Panc1 (cell line): Measurements from ENCODE around the gene ZNF678. TPM values are rescaled to one million over a fixed set of nuclear protein-coding genes. Genes with fewer than 3 reads are reported as not detected.

Experiments
- ATAC-seq: fragments of 200-7000 bp; cut with Tn5 transposase; 2 replicates; pipeline ENCODE4 v1.9.1; 2020; ENCODE audit warnings: mild to moderate bottlenecking, moderate library complexity
- BruUV-seq: library from RNA; stranded (reverse); fragments of 400-500 nt; replicated peaks from 2 replicates; lab custom pipeline; 2021; lab: Mats Ljungman, UMichigan
- CTCF ChIA-PET: fragments of 300-600 bp; sonication (Branson Sonifier 250); formaldehyde crosslinking; loops from one replicate; lab custom pipeline; 2022; ENCODE audit warnings: antibody characterized with exemption; lab: Charles Lee
- POLR2A ChIA-PET: fragments of 300-600 bp; sonication (Branson Sonifier 250); formaldehyde crosslinking; loops from one replicate; lab custom pipeline; 2022; ENCODE audit warnings: antibody characterized with exemption; lab: Charles Lee
- DNase-seq: peaks from one replicate; pipeline ENCODE4 v3.0.0-alpha.2; 2010; ENCODE audit warnings: low read depth, low spot score
- H3K27ac ChIP-seq: 2 replicates; pipeline ENCODE4 v1.5.1; 2011; ENCODE audit warnings: mild to moderate bottlenecking, low read length, inconsistent platforms
- H3K27me3 ChIP-seq: fragments of 200-500 bp; sonication (Bioruptor generic); 2 replicates; pipeline ENCODE4 v1.6.0; 2014; ENCODE audit warnings: low read length, inconsistent platforms; ENCODE audit not compliant: control insufficient read depth, insufficient read depth
- H3K36me3 ChIP-seq: fragments of 200-500 bp; sonication (Bioruptor generic); 2 replicates; pipeline ENCODE4 v1.5.1; 2014; ENCODE audit warnings: inconsistent platforms, mild to moderate bottlenecking, low read length, moderate library complexity; ENCODE audit not compliant: control insufficient read depth, insufficient read depth
- H3K4me1 ChIP-seq: 2 replicates; pipeline ENCODE4 v1.5.1; 2011; ENCODE audit warnings: inconsistent platforms, mild to moderate bottlenecking, low read length, moderate library complexity; ENCODE audit not compliant: control insufficient read depth, insufficient read depth
- H3K4me3 ChIP-seq, 2 experiments: 2 replicates each; pipeline ENCODE4 v1.5.1; 2011 to 2012; ENCODE audit warnings: low read depth in 2 of 2, low read length in 2 of 2, mild to moderate bottlenecking in 2 of 2, inconsistent platforms in 1 of 2, moderate library complexity in 1 of 2
- H3K9me3 ChIP-seq: fragments of 200-500 bp; sonication (Bioruptor generic); 2 replicates; pipeline ENCODE4 v1.5.1; 2014; ENCODE audit warnings: low read depth, mild to moderate bottlenecking, inconsistent platforms, low read length, moderate library complexity; ENCODE audit not compliant: control insufficient read depth, insufficient read depth
- POLR2AphosphoS5 ChIP-seq: IDR thresholded peaks from 2 replicates; pipeline ENCODE4 v1.6.1; 2012; ENCODE audit warnings: mild to moderate bottlenecking, low read depth, low read length, moderate library complexity
- SIN3A ChIP-seq: IDR thresholded peaks from 2 replicates; pipeline ENCODE4 v1.6.1; 2012; ENCODE audit warnings: low read depth, mild to moderate bottlenecking, low read length, moderate library complexity, borderline replicate concordance; ENCODE audit not compliant: insufficient read depth
- TCF7L2 ChIP-seq: IDR thresholded peaks from 2 replicates; pipeline ENCODE4 v1.6.1; 2011; ENCODE audit warnings: mild to moderate bottlenecking, low read depth, low read length, inconsistent platforms
- in situ Hi-C: cut with HindIII; loops from 2 replicates; pipeline ENCODE4 v1.10.0; 2016; ENCODE audit warnings: low sequenced_read_pairs, low pct_unique_long_range_greater_than_20kb
- intact Hi-C: fragments of 100-400 bp; cut with micrococcal nuclease; formaldehyde crosslinking; loops from one replicate; pipeline ENCODE4 v1.10.0; 2022; ENCODE audit not compliant: unreplicated experiment
- total RNA-seq: library from RNA; stranded (reverse); gene quantifications from one replicate; pipeline ENCODE4 v1.2.1, GENCODE V29; 2021; ENCODE audit not compliant: unreplicated experiment
- TF ChIP-seq, protein P1 (sequence below), 2 experiments: IDR thresholded peaks; 2 replicates each; pipeline ENCODE4 v1.6.1; 2011 to 2012; ENCODE audit warnings: low read depth in 2 of 2, control low read depth in 1 of 2, low read length in 1 of 2, mild to moderate bottlenecking in 1 of 2, moderate library complexity in 1 of 2; ENCODE audit not compliant: insufficient read depth in 1 of 2
- TF ChIP-seq, protein P2 (sequence below): fragments of 450-650 bp; IDR thresholded peaks from 2 replicates; pipeline ENCODE4 v1.5.1; 2017; ENCODE audit warnings: mild to moderate bottlenecking

ZNF678 gene
- total RNA-seq, 1 experiment from 2014 or later, result 8.0 TPM

DNA sequence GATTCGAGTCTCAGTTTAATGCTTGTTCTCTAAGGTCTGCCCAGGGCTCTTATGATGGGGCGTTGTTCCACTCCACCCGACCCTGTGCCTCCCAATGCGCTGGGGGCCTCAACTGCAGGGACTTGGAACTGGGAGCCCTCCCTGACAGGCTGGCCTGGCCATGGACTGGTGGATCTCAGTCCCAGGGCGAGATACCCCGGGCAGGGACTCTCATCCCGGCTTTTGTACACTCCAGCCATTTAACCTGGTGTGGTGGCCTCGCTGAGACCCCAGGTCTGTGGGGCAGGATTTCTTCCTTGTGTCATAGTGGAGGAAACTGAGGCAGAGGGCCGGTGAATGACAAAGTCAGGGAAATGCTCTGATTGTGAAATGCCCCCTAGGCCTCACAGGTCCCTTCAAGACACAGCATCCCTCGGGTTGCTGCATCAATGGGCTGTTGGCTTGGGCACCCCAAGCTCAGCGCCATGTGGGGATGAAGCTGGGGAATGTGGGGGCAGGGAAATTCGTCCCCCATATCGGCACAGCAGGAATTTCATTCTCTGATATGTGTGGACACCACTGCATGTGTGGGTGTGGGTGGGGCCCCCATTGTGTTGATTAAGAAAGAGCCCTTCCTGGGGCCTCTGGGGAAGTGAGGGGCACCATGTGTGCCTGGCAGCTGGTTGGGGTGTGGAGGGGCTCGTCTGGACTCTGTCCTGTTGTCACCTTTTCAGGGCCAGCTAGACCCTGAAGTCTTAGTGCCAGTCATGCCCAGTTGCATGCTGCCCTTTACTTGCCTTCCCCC, 19.9 kb upstream of the ZNF678 start:
- ChIA-PET POLR2A (no interaction called here), CTCF (no interaction called here)
- ATAC-seq, result no peak
- Histone ChIP-seq H3K36me3 (no peaks in the 10 kb centered on the region), H3K27me3 (no peaks in the 10 kb centered on the region), H3K27ac (peak overlapping the region; percentile 89), H3K4me3 (no peak overlapping the region), H3K9me3 (no peaks in the 10 kb centered on the region), H3K4me1 (peaks cover 4% of the 10 kb centered on the region)
- TF ChIP-seq SIN3A (no peak), POLR2AphosphoS5 (no peak), TCF7L2 (no peak)
- TF ChIP-seq, protein P1, sequence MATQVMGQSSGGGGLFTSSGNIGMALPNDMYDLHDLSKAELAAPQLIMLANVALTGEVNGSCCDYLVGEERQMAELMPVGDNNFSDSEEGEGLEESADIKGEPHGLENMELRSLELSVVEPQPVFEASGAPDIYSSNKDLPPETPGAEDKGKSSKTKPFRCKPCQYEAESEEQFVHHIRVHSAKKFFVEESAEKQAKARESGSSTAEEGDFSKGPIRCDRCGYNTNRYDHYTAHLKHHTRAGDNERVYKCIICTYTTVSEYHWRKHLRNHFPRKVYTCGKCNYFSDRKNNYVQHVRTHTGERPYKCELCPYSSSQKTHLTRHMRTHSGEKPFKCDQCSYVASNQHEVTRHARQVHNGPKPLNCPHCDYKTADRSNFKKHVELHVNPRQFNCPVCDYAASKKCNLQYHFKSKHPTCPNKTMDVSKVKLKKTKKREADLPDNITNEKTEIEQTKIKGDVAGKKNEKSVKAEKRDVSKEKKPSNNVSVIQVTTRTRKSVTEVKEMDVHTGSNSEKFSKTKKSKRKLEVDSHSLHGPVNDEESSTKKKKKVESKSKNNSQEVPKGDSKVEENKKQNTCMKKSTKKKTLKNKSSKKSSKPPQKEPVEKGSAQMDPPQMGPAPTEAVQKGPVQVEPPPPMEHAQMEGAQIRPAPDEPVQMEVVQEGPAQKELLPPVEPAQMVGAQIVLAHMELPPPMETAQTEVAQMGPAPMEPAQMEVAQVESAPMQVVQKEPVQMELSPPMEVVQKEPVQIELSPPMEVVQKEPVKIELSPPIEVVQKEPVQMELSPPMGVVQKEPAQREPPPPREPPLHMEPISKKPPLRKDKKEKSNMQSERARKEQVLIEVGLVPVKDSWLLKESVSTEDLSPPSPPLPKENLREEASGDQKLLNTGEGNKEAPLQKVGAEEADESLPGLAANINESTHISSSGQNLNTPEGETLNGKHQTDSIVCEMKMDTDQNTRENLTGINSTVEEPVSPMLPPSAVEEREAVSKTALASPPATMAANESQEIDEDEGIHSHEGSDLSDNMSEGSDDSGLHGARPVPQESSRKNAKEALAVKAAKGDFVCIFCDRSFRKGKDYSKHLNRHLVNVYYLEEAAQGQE (IDR thresholded peaks at IDR 0.05; ENCODE audit: insufficient read depth in 1 of 2, low read depth in 2 of 2, low read length in 1 of 2), result no peak
- TF ChIP-seq, protein P2, sequence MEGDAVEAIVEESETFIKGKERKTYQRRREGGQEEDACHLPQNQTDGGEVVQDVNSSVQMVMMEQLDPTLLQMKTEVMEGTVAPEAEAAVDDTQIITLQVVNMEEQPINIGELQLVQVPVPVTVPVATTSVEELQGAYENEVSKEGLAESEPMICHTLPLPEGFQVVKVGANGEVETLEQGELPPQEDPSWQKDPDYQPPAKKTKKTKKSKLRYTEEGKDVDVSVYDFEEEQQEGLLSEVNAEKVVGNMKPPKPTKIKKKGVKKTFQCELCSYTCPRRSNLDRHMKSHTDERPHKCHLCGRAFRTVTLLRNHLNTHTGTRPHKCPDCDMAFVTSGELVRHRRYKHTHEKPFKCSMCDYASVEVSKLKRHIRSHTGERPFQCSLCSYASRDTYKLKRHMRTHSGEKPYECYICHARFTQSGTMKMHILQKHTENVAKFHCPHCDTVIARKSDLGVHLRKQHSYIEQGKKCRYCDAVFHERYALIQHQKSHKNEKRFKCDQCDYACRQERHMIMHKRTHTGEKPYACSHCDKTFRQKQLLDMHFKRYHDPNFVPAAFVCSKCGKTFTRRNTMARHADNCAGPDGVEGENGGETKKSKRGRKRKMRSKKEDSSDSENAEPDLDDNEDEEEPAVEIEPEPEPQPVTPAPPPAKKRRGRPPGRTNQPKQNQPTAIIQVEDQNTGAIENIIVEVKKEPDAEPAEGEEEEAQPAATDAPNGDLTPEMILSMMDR, result no peak
- in situ Hi-C loops (no loop called here), intact Hi-C loops (loop anchor here (10.0 kb wide), 1 partner anchor 59 kb away; no protein-coding TSS in a partner anchor)
- DNase-seq, result no peak
- BruUV-seq, result no TSS peak

DNA sequence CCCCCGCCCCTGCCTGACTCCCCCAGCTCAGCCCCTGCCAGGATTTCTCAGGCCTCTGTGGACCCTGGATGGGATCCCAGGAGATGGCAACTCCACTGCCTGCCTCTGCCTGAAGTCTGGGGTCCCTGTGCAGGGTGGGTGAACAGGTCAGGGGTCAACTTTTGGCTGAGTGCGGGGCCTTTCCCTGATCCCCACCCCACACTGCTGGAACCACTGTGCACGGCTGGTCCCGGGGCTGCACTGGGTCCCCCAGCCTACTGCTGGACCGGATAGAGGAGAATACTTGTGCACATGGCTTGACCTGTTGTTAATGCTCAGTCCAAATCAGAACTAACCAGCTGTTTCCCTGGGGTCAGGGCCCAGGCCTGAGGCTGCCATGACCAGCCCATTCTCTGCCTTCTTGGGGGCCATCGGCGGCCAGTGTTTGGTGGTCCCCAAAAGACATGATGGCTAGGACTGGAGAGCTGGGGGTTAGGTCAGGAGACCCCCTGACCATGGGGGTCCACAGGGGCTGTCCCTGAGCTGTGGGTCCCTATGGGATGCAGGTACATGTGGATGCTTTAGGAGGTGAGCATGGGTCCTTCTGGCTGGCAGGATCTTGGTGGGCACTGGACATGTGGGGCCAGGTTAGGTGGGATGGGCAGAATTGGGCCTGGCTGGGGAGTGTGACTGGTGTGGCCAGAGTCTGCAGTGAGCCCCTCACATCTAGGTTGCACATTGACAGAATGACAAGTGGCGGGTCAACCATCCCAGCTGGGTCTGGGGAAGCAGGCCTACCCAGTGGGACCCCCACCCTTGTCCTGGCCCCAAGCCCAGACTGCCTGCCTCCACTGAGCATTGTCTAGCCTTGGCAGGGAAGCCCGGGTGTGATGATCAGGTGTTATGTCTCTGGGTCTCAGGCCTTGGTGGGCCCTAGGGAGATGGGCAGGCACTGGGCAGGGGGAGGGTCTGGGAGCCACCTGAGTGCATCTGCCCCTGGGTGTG, 19.0 kb upstream of the ZNF678 start:
- no TSS peak for BruUV-seq
- H3K36me3 ChIP-seq, result no peaks in the 10 kb centered on the region
- in situ Hi-C loops (no loop called here), intact Hi-C loops (loop anchor here (10.0 kb wide), 1 partner anchor 60 kb away; no protein-coding TSS in a partner anchor)
- H3K4me1 ChIP-seq, result peaks cover 4% of the 10 kb centered on the region
- TF ChIP-seq, protein P1 (IDR thresholded peaks at IDR 0.05; ENCODE audit: insufficient read depth in 1 of 2, low read depth in 2 of 2, low read length in 1 of 2), result no peak
- TF ChIP-seq SIN3A, result no peak
- TF ChIP-seq TCF7L2, result no peak
- TF ChIP-seq, protein P2, result no peak
- no peak for TF ChIP-seq POLR2AphosphoS5
- no peaks in the 10 kb centered on the region for H3K9me3 ChIP-seq
- H3K27me3 ChIP-seq, result no peaks in the 10 kb centered on the region
- POLR2A ChIA-PET, result no interaction called here
- no peak overlapping the region for H3K4me3 ChIP-seq
- H3K27ac ChIP-seq, result no peak overlapping the region
- no peak for ATAC-seq
- DNase-seq, result no peak
- CTCF ChIA-PET, result no interaction called here
